D721Med (cell line): ENCODE measurements around the gene CDCP2.

Experiments
- DNase-seq: peaks from one replicate; pipeline ENCODE4 v3.0.0; 2011; ENCODE audit warnings: low spot score; ENCODE audit not compliant: insufficient read length
- FAIRE-seq: peaks from 2 replicates; lab custom pipeline; 2011; peaks lifted over from hg19 to GRCh38; lab: Jason Lieb, UNC
- CTCF ChIP-seq: IDR thresholded peaks from 2 replicates; pipeline ENCODE4 v1.5.1; 2012; ENCODE audit warnings: mild to moderate bottlenecking, control low read depth; ENCODE audit not compliant: insufficient read depth; ENCODE audit errors: missing control alignments

CDCP2 gene

GRCh38 chr1:54122992-54123391, 29.8 kb downstream of the CDCP2 start:
- no peak for TF ChIP-seq CTCF
- FAIRE-seq (no peak), DNase-seq (no peak)

- FAIRE-seq (no peak), DNase-seq (no peak)
- no peak for TF ChIP-seq CTCF
Observed at GRCh38 chr1:54122135-54122751, 30.6 kb downstream of the CDCP2 start.

- TF ChIP-seq CTCF = peak; percentile 78
- FAIRE-seq (no peak), DNase-seq (peak; percentile 96)
Observed at GRCh38 chr1:54121482-54122134, 31.2 kb downstream of the CDCP2 start.

GRCh38 chr1:54120698-54121481, 31.9 kb downstream of the CDCP2 start:
- DNase-seq (no peak), FAIRE-seq (no peak)
- TF ChIP-seq CTCF = no peak

- no peak for FAIRE-seq
- no peak for DNase-seq
- TF ChIP-seq CTCF = no peak
Observed at GRCh38 chr1:54120018-54120697, 32.6 kb downstream of the CDCP2 start.

GRCh38 chr1:54118704-54119103, 34.1 kb downstream of the CDCP2 start:
- FAIRE-seq (no peak), DNase-seq (no peak)
- TF ChIP-seq CTCF = no peak
